Measurements from ENCODE around the gene POLR2L. TPM values are rescaled to one million over a fixed set of nuclear protein-coding genes. Genes with fewer than 3 reads are reported as not detected.

Gene POLR2L
- total RNA-seq, 1 donor from 2014 or later: 127 TPM

DNA sequence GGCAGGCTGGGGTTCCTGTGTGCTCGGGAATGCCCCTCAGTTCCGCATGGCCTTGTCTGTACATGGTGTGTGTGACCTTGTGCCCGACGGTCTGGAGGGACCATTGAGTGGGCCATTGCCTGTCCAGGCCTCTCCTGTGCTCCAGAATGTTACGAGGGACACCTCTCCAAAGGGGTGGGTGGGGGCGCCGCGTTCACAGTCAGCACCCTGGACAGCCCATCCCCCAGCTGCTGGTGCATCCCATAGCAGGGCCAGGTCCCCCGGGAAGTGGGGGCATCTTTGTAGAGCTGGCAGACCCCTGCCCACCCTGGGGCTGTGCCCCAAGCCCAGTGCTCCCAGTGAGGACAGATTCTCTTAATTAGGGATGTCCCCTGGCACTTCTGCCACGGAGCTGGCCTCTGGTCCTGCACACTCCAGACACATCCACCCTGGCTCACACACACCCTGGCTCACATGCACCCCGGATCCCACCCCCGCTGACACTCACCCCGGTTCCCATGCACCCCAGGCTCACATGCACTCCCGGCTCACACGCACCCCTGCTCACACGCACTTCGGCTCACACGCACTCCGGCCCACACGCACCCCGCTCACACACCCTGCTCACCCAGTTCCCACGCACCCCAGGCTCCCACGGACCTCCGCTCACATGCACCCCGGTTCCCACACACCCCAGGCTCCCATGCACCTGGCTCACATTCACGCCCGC is 15.9 kb upstream of the POLR2L start:
- no peak for DNase-seq

DNA sequence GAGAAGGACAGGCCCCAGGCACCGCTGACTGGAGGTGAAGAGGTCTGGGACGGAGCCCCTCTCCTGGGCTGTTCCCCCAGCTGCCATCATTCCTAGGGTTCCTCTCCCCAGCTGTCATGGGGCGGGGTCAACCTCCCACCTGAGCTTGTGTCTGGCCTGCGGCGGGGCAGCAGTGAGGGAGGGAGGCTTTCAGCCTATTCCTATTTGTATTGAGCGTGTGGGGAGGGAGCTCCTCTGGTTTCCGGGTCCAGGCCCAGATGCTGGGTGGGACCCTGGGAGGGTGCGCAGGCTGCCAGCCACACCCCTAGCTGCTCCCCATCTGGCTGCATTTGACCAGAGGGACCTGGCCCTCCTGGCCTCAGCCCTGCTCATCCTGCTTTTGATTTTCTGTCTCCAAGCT is 14.1 kb upstream of the POLR2L start:
- Histone ChIP-seq H3K9me3 (no peaks in the 10 kb centered on the region), H3K4me1 (peaks cover 10% of the 10 kb centered on the region), H3K27me3 (ENCODE audit: low read depth) (no peaks in the 10 kb centered on the region), H3K27ac (no peak overlapping the region), H3K36me3 (peaks cover 13% of the 10 kb centered on the region), H3K4me3 (no peak overlapping the region)
- intact Hi-C loops (cut with DNase I): no loop called here
- DNase-seq: no peak
- no peak for ATAC-seq
- TF ChIP-seq, protein P1, sequence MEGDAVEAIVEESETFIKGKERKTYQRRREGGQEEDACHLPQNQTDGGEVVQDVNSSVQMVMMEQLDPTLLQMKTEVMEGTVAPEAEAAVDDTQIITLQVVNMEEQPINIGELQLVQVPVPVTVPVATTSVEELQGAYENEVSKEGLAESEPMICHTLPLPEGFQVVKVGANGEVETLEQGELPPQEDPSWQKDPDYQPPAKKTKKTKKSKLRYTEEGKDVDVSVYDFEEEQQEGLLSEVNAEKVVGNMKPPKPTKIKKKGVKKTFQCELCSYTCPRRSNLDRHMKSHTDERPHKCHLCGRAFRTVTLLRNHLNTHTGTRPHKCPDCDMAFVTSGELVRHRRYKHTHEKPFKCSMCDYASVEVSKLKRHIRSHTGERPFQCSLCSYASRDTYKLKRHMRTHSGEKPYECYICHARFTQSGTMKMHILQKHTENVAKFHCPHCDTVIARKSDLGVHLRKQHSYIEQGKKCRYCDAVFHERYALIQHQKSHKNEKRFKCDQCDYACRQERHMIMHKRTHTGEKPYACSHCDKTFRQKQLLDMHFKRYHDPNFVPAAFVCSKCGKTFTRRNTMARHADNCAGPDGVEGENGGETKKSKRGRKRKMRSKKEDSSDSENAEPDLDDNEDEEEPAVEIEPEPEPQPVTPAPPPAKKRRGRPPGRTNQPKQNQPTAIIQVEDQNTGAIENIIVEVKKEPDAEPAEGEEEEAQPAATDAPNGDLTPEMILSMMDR (IDR thresholded peaks at IDR 0.05): no peak

More for the DNA sequence above, 15.9 kb upstream of the POLR2L start:
- no peak for ATAC-seq
- no peaks in the 10 kb centered on the region for H3K27me3 ChIP-seq (ENCODE audit: low read depth)
- no peaks in the 10 kb centered on the region for H3K9me3 ChIP-seq
- no peak overlapping the region for H3K27ac ChIP-seq
- intact Hi-C loops (cut with DNase I): no loop called here
- TF ChIP-seq, protein P1 (IDR thresholded peaks at IDR 0.05): no peak
- H3K4me1 ChIP-seq: peaks cover 16% of the 10 kb centered on the region
- H3K36me3 ChIP-seq: peaks cover 22% of the 10 kb centered on the region
- no peak overlapping the region for H3K4me3 ChIP-seq

DNA sequence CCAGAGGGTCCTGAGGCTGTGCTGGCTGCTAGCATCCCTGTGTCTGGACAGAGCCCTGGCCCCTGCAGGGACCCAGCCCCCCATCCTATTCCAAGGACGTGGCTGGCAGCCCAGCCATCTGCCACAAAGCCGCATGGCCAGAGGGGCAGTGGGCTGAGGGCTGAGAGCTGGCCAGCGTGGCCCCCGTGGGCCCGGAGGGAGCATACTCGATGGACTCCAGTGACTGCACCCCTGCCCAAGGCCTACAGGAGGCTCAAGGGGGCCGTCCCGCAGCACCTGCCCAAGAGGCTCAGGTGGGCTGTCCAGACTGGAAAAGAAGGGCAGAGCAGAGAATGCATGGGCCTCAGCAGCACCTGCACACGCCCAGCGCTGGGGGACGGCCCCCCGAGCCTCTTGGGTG is 13.5 kb upstream of the POLR2L start:
- no peaks in the 10 kb centered on the region for H3K9me3 ChIP-seq
- no peak for ATAC-seq
- H3K4me3 ChIP-seq: no peak overlapping the region
- DNase-seq: no peak
- peaks cover 10% of the 10 kb centered on the region for H3K4me1 ChIP-seq
- no peaks in the 10 kb centered on the region for H3K27me3 ChIP-seq (ENCODE audit: low read depth)
- H3K27ac ChIP-seq: no peak overlapping the region
- peaks cover 13% of the 10 kb centered on the region for H3K36me3 ChIP-seq
- intact Hi-C loops (cut with DNase I): no loop called here
- TF ChIP-seq, protein P1 (IDR thresholded peaks at IDR 0.05): no peak

DNA sequence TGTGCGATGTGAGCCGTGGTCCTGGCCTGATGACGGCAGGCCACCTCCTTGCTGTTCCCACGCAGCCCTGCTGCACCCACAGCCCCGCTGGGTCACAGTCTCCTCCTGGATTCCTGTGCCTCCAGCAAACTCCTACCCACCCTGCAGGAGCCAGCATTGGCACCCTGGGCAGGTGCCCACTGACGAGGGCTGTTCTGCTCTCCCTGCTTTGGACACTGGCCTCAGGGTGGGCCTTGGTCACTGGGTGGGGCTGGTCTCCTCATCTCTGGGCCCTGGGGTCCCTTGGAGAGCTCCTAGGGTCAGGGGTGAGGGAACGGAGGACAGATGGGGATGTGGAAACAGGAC is 13.0 kb upstream of the POLR2L start:
- H3K36me3 ChIP-seq: peaks cover 18% of the 10 kb centered on the region
- H3K9me3 ChIP-seq: no peaks in the 10 kb centered on the region
- intact Hi-C loops (cut with DNase I): no loop called here
- ATAC-seq: no peak
- no peak overlapping the region for H3K4me3 ChIP-seq
- H3K27ac ChIP-seq: no peak overlapping the region
- TF ChIP-seq, protein P1 (IDR thresholded peaks at IDR 0.05): no peak
- DNase-seq: no peak
- H3K4me1 ChIP-seq: peaks cover 14% of the 10 kb centered on the region
- no peaks in the 10 kb centered on the region for H3K27me3 ChIP-seq (ENCODE audit: low read depth)

DNA sequence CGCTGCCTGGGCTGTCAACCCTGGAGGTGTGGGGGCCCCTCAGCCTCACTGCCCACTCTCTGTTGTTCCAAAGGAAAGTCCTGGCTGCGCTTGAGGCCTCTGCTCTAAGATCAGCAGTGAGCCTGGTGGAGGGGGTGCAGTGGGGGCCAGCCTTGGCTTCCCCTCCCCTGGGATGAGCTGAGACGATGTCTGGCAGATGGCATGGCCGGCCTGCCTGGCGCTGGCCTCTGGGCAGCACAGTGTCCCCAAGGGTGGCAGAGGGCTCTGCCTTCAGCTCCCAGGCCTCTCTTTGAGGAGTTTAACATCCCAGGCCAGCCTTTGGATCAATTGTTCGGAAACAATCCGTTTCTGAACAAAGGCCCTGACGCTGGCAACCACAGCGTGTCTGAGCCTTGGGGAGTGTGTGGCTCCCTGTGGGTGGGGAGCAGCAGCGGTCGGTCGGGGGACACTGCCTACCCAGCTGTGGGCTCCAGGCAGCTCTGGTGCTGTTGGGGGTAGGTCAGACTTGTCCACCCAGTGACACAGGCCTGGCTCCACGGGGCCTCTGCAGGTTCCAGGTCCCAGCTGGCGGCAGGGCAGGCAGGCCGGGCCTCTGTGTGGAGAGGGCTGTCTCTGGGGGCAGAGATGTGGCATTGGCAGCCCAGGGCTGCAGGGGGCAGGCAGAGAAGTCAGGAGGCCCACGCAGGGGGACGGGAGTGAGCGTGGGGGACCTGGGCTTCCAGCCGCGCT is 12.4 kb upstream of the POLR2L start:
- Histone ChIP-seq H3K27ac (no peak overlapping the region), H3K9me3 (no peaks in the 10 kb centered on the region), H3K4me3 (no peak overlapping the region), H3K4me1 (peaks cover 13% of the 10 kb centered on the region), H3K27me3 (ENCODE audit: low read depth) (no peaks in the 10 kb centered on the region), H3K36me3 (peaks cover 20% of the 10 kb centered on the region)
- TF ChIP-seq, protein P1 (IDR thresholded peaks at IDR 0.05): no peak
- intact Hi-C loops (cut with DNase I): no loop called here
- DNase-seq: no peak
- ATAC-seq: no peak

All from lower lobe of right lung (tissue), 2 donors.